ENCODE results near the gene PPP1R26. TPM values are rescaled to one million over a fixed set of nuclear protein-coding genes. Genes with fewer than 3 reads are reported as not detected.

Gene PPP1R26, protein sequence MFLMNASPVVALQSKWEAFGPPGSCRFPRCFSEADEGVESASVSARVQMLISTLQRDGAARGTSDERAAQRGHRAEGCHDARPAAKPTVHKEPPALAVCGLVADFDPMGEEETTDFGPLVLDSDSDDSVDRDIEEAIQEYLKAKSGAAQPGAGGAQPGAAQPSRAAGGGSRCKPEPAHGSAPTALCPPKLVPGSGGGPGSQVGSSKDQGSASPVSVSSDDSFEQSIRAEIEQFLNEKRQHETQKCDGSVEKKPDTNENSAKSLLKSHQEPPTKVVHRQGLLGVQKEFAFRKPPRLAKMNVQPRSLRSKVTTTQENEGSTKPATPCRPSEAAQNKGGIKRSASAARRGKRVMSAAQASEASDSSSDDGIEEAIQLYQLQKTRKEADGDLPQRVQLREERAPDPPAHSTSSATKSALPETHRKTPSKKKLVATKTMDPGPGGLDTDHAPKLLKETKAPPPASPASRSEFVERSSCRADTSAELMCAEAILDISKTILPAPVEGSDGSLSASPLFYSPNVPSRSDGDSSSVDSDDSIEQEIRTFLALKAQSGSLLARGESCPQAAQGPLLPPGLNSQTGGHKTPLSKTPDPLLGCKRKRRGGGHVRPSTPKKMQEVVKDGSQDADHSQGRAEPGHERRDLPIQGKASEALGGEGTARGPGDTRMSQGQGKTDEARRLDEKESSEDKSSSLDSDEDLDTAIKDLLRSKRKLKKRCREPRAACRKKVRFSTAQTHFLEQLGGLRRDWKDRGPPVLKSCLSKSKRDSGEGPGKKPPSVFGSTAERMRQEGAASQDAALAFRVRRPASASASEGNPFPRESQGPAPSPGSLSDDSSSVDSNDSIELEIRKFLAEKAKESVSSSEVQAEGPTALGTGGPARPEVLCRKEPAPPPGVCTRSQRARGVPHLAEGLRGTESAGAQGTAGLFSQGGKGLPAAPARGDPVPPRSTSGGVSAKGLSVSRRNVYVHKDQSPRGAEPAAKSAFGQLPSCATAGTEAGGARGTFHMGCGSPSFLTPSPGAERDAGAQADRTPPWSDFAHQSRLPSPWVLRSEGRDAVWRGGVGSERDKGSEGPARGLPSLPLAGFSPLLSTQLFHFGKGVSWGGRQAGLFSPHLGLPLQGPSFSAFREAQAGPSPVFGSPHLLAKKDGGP (N-terminal part only)
- total RNA-seq: 8.1 and 10.1 TPM in 2 replicates

GRCh38 chr9:135479469-135480052 is at the start of gene PPP1R26:
TSS of gene PPP1R26 (plus strand) at chr9:135479782. CDS start at chr9:135484511, 4,729 bp downstream.

GRCh38 chr9:135500525-135501260 is 21.1 kb downstream of the PPP1R26 start, which contains the start of gene MRPS2:
TSS of gene MRPS2 (plus strand) at chr9:135500682. CDS start at chr9:135500711, 29 bp downstream.

DNA sequence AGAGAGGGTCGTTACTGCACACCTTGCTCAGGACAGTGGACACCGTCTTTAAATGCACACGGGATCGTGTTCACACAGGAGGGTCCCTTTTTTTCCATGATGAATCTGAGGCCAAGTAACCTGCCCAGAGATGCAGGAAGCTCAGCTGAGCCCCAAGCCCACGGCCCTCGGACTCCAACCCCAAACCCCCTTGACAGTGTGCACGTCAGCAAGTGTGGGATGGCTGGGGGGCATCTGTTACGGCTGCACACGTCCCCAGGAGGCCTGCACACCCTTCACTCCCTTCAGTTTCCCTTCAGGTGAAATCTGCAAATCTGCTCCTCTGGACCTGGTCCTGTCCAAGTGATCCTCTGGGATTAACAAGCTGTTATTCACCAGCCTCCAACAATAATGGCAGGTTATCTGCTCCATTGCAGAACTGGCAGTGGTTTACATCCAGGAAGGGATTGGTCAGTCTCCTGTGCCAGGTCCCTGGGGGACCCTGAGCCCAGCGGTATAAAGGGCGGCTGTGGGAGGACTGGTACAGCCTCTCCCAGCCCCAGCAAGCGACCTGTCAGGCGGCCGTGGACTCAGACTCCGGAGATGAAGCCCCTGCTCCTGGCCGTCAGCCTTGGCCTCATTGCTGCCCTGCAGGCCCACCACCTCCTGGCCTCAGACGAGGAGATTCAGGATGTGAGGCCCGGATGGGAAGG is 41.5 kb downstream of the PPP1R26 start, which contains the start of gene LCN1:
LCN1 (plus strand) TSS at position 525 of the 692 bp plus-strand sequence; CDS start at position 583, 58 bp downstream.

Other genes starting within 250 kb of the PPP1R26 start
- gene MRPS2, start 20.9 kb downstream of the PPP1R26 start, total RNA-seq: 17.0 and 34.1 TPM in 2 replicates
- gene LCN1, start 41.7 kb downstream of the PPP1R26 start, total RNA-seq: not detected in 2 replicates
- gene OBP2A, start 66.3 kb downstream of the PPP1R26 start, total RNA-seq: not detected in 2 replicates
- gene PAEP, start 82.0 kb downstream of the PPP1R26 start, total RNA-seq: not detected in 2 replicates
- gene GLT6D1, start 159.8 kb downstream of the PPP1R26 start, total RNA-seq: not detected in 2 replicates
- not detected in 2 replicates for gene LCN9, start 183.5 kb downstream of the PPP1R26 start, total RNA-seq
- not detected in 2 replicates for gene SOHLH1, start 219.7 kb downstream of the PPP1R26 start, total RNA-seq
- not detected in 2 replicates for gene KCNT1, start 222.4 kb downstream of the PPP1R26 start, total RNA-seq